Activated gamma-delta T cell treated with anti-CD3 and anti-CD28 coated beads, Interleukin-2, amount 50 U/mL, for 16 hours (primary cell): ENCODE results near the gene JAM3.
A peak's percentile ranks its signal among the peaks of the same experiment; 100 is the strongest.

Experiments
- DNase-seq: peaks from one replicate; pipeline ENCODE4 v3.0.0-alpha.2; 2020; ENCODE audit warnings: low read depth

The JAM3 gene

GRCh38 chr11:134068829-134069425, at the start of gene JAM3:
Gene JAM3, plus strand, starts transcription at chr11:134069072. Its CDS starts 12 bp downstream, at chr11:134069084.
- DNase-seq: peak; percentile 96

- DNase-seq: no peak
These were observed 49.4 kb upstream of the JAM3 start for GRCh38 chr11:134019500-134019899.

- no peak for DNase-seq
These were observed 48.3 kb upstream of the JAM3 start for GRCh38 chr11:134020598-134020997.

DNA sequence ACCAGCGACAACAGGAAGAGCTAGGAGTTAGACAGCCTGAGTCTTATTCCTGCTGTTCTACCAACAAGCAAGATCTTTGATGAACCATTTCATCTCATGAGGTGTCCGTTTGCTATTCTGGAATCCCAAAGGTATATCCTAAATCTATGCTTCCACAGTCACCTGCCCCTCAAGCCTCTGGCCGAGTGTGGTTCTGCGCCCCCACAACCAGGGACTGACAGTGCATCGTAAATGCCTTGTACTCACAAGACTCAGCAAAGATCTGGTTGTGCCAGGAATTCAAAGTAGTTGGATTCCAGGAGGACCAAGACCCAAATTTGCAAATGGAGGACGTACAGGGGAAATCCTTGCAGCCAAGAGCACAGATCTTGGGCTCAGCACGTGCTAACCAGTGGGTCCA, 47.5 kb upstream of the JAM3 start:
- no peak for DNase-seq

DNA sequence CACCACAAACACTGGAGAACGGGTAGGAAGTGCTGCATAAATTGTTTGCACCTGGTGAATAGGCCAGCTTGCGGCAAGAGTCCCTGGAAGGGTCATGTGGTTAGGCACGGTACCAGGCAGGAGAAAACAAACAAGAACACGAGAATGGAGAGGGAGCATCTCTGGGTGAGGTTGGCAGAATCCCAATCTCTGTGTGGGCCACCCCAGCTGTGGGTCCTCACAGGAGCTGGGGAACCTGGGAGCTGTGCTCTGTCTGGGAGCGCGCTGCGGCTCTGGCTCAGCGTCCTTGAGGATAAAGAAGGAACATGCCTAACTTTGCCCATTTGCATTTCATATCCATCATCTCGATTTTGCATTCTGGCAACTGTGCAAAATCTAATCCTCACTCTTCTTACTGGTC, 46.1 kb upstream of the JAM3 start:
- no peak for DNase-seq

- no peak for DNase-seq
These were observed 44.3 kb upstream of the JAM3 start for GRCh38 chr11:134024420-134025081.

- DNase-seq: no peak
These were observed 43.8 kb upstream of the JAM3 start for GRCh38 chr11:134025082-134025429.

DNA sequence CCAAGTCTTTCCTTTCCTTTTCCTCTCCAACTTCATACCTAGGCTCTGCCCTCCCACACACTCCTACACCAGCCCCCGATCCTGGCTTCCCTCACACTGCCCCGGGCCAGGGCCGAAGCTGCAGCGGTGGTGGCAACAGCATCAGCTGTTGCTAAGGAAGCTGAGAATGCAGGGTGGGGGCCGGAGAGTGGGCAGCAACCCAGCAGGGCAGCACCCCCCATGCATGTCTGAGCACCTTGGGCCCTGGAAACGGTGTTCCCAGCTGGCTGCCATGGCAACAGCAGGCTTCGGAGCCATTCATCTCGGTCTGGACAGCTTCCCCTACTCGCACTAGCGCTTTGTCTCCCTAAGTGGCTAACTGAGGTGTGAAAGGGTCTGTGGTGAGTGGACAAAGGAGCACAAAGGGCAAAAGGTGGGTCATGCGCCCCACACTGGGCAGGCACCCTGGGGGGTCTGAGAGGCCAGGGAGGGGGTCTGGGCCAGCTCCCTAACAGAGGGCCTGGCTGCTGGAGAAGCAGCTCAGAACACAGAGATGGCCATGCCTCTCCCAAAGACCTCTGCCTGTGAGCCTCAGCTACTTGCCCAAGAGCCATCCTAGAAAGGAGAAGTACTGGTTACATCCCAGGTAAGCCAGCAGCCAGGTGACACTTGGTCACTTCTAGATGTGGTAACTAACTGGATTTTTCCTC, 42.1 kb upstream of the JAM3 start:
- DNase-seq: no peak

DNA sequence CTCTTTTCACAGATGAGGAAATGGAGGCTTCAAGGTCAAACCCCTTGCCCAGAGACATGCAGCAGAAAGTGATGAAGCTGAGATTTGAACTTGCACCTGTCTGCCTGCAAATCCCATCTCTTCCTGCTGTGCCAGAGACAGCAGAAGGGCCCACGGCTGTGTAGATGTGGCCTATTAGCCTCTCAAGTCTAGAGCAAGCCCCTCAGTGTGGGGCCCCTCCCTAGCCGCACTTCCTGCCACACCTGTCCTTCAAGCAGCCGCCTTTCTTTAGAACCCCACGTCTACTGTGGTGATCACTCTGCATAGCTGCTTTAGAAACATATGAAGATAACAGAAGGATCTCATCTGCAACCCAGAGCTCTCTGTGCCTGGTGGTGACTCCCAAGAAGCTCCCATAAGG, 41.2 kb upstream of the JAM3 start:
- no peak for DNase-seq

DNA sequence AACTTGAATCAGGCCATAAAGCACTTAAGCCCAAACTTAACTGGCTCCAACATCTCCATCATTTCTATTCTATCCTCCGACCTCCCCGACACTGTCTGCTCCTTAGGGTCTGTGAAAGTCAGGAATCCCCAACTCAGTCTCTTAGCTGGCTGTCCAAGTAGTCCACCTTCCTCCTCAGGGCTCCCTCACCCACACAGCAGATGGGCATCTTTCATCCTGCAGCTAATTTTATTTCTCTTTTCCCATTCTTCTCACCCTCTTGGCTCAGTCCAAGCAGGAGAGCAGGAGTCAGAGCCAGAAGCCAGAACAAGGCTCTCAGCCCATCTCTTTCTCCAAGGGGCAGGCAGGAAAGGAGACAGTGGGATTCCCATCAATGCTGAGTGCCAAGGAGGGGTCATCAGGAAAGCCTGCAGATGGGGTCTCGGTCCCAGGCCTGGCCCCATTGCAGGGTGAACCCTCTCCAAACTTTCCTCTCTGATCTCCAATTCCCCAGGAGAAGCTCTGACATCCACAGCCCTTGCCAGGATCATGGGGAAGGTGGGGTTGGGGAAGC, 40.4 kb upstream of the JAM3 start:
- DNase-seq: no peak

- DNase-seq: no peak
These were observed 38.0 kb upstream of the JAM3 start for GRCh38 chr11:134030853-134031252.

GRCh38 chr11:134032043-134032442, 36.8 kb upstream of the JAM3 start:
- no peak for DNase-seq

DNA sequence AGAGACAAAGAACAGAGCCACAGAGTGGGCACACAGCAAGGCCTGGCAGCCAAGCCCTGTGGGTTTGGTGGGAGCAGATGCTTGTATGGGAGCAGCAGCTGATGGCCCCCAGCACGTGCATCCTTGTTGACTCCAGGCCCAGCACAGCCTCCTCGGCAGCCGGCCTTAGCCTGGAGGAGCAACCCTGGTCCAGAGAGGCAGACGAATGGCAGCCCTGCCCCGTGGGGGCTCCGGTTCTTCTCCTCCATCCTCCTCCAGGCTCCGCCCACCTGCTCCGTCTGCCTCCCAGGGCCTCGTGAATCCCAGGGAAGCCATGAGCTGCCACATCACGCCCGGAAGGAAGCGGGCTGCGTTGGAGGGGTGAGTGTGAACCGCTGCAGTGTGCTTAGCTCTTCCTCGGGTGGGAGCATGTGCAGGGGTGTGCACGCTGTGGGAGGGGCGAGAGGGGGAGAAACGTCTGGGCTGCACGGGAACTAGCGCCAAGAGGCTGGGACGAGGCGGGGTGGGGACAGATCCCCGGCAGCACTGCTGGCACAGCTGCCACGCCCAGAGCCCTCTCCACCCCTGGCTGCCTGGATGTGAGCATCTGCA, 36.3 kb upstream of the JAM3 start:
- no peak for DNase-seq

GRCh38 chr11:134033276-134033675, 35.6 kb upstream of the JAM3 start:
- no peak for DNase-seq

DNA sequence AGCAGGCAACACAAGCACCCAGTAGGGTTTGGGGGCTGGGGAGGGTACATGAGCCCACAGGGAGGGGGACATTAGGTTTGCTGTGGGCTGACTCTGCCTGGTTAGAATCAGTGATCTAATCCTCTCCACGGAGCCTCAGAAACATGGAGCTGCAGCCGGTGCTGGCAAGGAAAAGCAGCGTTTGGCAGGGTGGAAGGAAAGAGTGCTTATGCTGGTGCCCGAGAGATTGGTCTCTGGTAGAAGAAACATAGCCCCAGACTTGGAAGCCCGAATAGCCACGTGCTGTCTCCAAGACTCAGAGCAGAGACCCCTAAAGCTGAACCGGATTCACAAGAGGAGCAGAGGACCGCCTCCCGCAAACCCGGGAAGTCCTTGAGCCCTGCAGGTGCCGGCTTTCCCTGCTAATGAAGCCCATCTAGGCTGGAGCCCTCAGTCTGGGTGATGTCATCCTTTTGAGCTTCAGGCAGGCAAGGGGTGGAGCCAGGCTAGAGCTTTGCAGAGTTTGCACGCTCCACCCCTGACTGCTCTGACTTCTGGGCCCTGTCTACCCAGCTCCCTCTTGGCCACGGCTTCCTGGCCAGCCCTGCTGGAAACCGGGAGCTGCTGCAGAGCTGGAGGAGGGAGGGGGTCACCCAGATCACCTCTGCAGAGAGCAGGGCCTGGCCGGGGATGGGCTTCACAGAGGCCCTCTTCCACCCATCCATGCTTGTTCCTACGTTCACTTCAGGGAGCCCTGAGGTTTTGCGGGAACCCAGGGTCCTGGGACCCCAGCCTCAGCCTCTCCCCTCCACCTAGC, 35.0 kb upstream of the JAM3 start:
- peak; percentile 48 for DNase-seq

- DNase-seq: no peak
These were observed 34.1 kb upstream of the JAM3 start for GRCh38 chr11:134034496-134035381.

GRCh38 chr11:134036492-134037045, 32.3 kb upstream of the JAM3 start:
- no peak for DNase-seq

DNA sequence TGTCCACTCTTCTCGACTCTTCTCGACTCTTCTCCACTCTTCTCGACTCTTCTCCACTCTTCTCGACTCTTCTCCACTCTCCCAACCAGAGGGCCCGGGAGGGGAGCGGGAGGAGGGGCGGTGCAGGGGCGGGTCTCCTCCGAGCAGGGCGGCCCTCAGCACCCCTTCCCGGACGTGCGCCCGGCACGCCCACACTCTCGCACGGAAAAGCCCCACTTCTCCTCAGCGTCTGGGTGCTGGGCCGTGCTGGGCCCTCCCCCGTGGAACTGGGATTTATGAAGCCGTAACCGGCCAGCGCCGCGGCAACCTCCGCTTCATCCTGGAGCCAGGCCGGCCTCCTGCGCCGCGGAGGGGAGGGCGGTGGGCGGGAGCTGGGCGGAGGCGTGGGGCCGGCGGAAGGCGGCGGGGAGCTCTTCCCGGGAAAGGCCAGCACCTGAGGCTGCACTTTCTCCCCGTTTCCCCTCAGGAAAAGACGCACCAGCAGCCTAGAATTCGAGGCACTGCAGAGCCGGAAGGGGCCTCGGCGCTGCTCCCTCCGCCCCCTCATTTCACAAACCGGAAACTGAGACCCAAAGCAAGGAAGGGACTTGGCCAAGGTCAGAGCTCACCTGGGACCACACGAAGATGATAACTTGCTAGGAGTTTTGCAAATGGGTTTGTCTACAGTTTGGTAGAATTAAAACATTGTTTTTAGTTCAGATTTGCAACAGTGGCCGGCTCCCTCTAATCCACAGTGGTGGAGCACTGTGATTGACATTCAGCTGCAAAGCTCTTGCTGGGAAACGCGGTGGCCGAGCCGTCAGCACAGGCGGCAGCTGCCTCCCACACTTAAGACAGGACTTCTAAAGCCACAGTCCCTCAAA, 31.6 kb upstream of the JAM3 start:
- no peak for DNase-seq

- no peak for DNase-seq
These were observed 29.9 kb upstream of the JAM3 start for GRCh38 chr11:134038897-134039470.
